ENCODE data around the gene ID2. TPM values are rescaled to one million over a fixed set of nuclear protein-coding genes. Genes with fewer than 3 reads are reported as not detected.

ID2 gene
- total RNA-seq, 2 experiments from 2014 or later: 182 to 193 TPM

DNA sequence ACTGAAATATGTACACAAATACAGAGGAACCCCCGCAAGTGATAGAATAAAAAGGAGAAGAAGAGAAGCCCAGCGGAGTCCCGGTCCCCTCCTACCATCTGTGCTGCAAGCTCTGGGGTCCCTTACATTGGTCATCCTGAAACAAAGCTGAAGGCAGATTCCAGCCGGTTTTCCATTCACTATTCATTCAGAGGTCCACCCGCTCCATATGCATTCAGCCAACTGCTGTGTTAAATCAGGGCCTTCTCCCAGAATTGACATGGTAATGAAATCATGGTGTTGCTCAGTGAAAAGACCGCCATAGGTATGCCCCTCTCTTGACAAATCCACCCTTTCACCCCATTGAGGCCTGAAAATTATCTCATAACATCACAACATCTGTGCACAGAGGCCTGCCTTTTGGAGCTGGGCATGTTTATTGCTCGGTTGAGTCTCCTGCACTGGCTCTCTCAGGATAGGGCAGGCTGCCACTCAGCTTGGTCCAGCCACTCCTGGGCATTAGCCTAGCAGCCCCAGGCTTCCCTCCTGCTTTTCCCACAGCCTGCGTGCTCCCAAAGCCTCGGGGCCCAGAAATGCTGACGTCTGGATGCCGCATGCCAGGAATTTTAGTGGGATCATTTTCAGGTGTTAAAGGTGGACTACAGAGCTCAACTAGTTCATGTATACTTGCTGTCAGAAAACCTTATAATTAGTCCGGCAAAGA, 39.3 kb upstream of the ID2 start:
- intact Hi-C loops (cut with micrococcal nuclease): no loop called here
- H3K4me1 Mint-ChIP-seq (ENCODE audit: low read depth): no peaks in the 10 kb centered on the region
- no peak overlapping the region for H3K4me3 Mint-ChIP-seq
- CTCF ChIA-PET: interaction anchor here (0.9 kb wide), 1 partner anchor 24 kb away, joined by 3 read pairs; no protein-coding TSS in a partner anchor
- no peaks in the 10 kb centered on the region for H3K36me3 Mint-ChIP-seq
- DNase-seq: no peak
- no peaks in the 10 kb centered on the region for H3K27me3 Mint-ChIP-seq
- no peak overlapping the region for H3K27ac Mint-ChIP-seq
- POLR2A ChIA-PET: interaction anchor here (1.3 kb wide), 1 partner anchor 26 kb away, joined by 3 read pairs; no protein-coding TSS in a partner anchor
- H3K9me3 Mint-ChIP-seq: no peaks in the 10 kb centered on the region

DNA sequence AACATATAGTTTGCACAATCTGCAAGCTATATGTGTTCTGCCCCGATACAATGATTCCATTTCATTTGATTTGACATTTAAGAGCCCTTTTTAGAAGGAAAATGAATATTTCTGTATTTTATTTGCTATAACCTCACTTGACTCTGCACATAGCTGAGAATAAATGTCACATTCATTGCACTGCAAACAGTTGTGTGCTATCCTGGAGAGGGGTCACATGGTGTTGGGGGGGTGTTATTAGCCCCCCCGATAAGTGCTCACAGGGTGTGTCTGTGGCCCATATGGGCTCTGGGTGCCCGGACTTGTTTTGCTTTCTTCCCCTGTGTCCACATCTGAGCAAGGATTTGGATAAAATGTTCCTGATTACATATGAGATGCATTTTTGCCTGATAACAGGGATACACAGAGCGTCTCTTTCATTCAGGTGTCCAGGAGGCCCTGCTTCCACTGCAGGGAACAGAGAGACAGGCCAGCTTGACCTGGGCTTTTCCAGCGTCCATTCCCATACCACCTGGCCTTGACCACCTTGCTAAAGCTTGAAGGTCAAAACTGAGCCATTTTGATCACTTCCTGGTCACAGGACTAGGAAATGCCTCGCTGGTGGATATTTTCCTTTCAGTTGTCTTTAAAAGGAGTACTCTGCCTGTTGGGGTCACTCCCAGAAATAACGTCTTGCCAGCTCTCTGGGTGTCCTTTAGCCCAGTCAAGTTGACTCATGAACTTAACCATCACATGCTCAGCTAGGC, 38.4 kb upstream of the ID2 start:
- ChIA-PET CTCF (interaction anchor here (0.9 kb wide), 1 partner anchor 23 kb away, joined by 3 read pairs; no protein-coding TSS in a partner anchor), POLR2A (interaction anchor here (1.3 kb wide), 1 partner anchor 27 kb away, joined by 3 read pairs; no protein-coding TSS in a partner anchor)
- no peak for DNase-seq
- intact Hi-C loops (cut with micrococcal nuclease): no loop called here
- Mint-ChIP-seq H3K27me3 (no peaks in the 10 kb centered on the region), H3K4me3 (no peak overlapping the region), H3K9me3 (no peaks in the 10 kb centered on the region), H3K4me1 (ENCODE audit: low read depth) (no peaks in the 10 kb centered on the region), H3K27ac (no peak overlapping the region), H3K36me3 (no peaks in the 10 kb centered on the region)

DNA sequence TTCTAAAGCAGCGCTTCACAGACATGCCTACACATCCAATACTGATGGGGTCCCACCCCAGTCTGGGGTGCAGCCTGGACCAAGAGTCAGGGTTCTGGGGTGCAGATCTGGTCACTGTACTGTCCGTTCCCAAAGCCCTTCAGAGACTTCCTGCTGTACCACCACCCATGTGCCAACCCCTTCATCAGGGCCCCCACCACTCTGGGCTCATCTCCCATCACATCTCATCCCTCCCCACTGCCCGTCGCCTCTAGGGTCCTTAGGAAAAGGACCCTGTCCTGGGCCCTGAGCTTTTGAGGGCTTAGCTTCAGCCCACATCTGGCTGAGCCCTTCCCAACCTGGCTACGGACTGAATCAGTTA, 37.9 kb upstream of the ID2 start:
- Mint-ChIP-seq H3K4me1 (ENCODE audit: low read depth) (no peaks in the 10 kb centered on the region), H3K27me3 (no peaks in the 10 kb centered on the region), H3K36me3 (no peaks in the 10 kb centered on the region), H3K4me3 (no peak overlapping the region), H3K9me3 (no peaks in the 10 kb centered on the region), H3K27ac (no peak overlapping the region)
- intact Hi-C loops (cut with micrococcal nuclease): no loop called here
- CTCF ChIA-PET: no interaction called here
- POLR2A ChIA-PET: no interaction called here
- DNase-seq: no peak

DNA sequence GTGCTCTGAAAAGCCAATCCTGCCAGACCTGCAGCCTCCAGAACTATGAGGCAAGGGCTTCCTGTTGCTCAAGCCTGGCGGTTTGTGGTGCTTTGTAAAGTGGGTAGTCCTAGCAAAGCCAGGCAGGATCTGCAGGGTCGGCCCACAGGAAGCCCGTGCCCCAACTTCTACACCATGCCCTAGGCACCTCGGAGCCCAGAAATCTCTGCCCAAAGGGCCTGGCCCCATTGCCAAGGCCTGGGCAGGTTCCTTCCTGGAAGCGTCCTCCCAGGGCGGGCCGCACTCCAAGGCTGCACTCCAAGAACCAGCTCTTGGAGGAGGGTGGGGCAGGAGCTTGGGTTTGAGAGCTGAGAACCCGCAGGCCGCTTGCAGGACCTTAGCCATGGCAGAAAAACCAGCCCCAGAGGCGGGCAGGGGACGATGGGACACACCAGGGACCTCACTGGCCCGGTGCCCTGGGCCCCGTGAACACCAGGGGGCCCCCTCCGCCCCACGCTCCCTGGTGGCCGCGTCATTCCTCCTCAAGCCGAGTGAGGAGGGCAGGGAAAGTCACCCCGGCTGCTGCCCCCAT, 37.2 kb upstream of the ID2 start:
- Mint-ChIP-seq H3K4me1 (ENCODE audit: low read depth) (no peaks in the 10 kb centered on the region), H3K27me3 (no peaks in the 10 kb centered on the region), H3K36me3 (no peaks in the 10 kb centered on the region), H3K27ac (no peak overlapping the region), H3K9me3 (no peaks in the 10 kb centered on the region), H3K4me3 (no peak overlapping the region)
- DNase-seq: no peak
- ChIA-PET POLR2A (no interaction called here), CTCF (no interaction called here)
- intact Hi-C loops (cut with micrococcal nuclease): no loop called here

DNA sequence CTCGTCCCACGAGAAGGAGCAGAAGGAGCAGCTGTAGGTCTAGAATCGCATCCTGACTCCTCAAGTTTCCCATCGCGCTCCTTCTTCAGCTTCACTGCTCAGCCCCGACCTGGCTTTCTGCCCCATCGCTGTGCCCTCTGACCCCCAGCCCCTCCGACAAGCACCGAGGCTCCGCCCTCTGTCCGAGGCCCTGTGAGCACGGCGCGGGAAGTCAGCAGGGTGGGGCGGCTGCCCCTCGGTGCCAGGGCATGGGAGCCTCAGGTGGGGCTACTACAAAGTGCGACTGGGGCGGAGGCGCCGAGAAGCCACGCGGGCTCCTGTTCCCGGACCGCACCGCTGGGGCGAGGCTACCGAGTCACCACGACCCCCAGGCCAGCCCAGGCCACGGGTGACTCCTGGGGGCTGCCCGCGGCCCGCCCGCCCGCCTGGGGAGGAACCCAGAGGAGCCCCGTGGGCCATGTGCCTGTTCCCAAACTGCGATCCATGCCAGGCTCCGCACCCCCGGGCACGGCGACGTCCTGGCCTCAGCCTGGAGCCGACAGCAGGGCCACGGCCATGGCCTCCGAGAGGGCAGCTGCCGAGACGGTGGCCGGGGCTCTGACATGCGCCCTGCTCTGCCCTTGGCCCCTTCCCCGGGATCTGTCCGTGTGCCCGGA, 36.6 kb upstream of the ID2 start:
- DNase-seq: no peak
- Mint-ChIP-seq H3K4me3 (no peak overlapping the region), H3K27ac (no peak overlapping the region), H3K9me3 (no peaks in the 10 kb centered on the region), H3K4me1 (ENCODE audit: low read depth) (no peaks in the 10 kb centered on the region), H3K27me3 (no peaks in the 10 kb centered on the region), H3K36me3 (no peaks in the 10 kb centered on the region)
- intact Hi-C loops (cut with micrococcal nuclease): no loop called here
- ChIA-PET CTCF (no interaction called here), POLR2A (no interaction called here)

DNA sequence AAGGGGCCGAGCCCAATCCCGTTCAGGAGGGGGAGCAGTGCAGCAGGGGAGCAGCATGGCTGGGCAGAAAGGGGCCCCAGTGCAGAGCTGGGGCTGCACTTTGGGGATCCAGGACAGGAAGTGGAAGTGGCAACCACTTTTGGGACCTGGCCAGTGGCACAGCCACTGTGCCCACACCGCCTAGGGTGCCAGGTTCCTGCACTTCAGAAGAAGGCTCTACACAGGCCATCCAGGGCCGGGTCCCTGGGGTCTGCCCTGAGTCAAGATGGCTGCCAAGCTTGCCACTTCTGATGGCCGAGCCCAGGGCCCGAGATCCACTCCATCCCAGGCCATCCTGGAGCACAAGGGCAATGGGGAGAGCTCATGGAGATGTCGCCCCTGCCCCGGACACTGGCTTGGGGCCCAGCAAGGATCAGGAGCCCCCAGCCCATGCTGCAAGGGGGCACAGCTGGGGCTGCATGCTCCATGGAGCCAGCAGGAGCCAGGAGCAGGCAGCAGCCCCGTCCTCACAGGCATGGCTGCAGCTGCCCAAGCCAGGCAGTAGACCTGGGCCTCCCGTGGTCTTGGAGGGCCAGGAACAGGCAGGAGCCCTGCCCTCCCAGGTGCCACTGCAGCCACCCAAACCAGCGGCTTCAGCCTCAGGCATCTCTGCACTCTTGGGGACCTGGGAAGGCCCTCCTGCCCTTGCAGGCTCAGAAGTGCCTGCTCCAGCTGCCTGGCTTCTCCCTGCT, 35.0 kb upstream of the ID2 start:
- H3K4me1 Mint-ChIP-seq (ENCODE audit: low read depth): no peaks in the 10 kb centered on the region
- no peak for DNase-seq
- ChIA-PET CTCF (no interaction called here), POLR2A (no interaction called here)
- H3K9me3 Mint-ChIP-seq: no peaks in the 10 kb centered on the region
- H3K36me3 Mint-ChIP-seq: no peaks in the 10 kb centered on the region
- no peak overlapping the region for H3K27ac Mint-ChIP-seq
- no peaks in the 10 kb centered on the region for H3K27me3 Mint-ChIP-seq
- H3K4me3 Mint-ChIP-seq: no peak overlapping the region
- intact Hi-C loops (cut with micrococcal nuclease): no loop called here

DNA sequence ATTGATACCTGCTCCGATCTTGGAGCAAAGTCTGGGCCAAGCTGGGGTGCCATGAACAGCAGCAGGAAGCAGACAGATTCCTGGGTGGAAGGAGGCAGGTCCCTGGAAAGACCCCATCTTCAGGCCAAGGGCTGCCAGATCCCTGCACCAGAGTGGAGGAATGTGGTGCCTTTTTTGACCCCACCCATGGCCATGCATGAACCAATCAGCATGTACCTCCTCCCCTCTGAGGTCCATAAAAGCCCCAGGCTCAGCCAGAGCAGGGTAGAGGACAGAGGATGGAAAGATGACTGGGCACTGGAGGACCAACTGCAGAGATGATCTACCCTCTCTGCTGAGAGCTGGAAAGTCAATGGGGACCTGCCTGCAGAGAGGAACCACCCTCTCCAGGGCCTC, 34.4 kb upstream of the ID2 start:
- Mint-ChIP-seq H3K27me3 (no peaks in the 10 kb centered on the region), H3K36me3 (no peaks in the 10 kb centered on the region), H3K4me3 (no peak overlapping the region), H3K4me1 (ENCODE audit: low read depth) (no peaks in the 10 kb centered on the region), H3K9me3 (no peaks in the 10 kb centered on the region), H3K27ac (no peak overlapping the region)
- ChIA-PET CTCF (no interaction called here), POLR2A (no interaction called here)
- DNase-seq: no peak
- intact Hi-C loops (cut with micrococcal nuclease): no loop called here

DNA sequence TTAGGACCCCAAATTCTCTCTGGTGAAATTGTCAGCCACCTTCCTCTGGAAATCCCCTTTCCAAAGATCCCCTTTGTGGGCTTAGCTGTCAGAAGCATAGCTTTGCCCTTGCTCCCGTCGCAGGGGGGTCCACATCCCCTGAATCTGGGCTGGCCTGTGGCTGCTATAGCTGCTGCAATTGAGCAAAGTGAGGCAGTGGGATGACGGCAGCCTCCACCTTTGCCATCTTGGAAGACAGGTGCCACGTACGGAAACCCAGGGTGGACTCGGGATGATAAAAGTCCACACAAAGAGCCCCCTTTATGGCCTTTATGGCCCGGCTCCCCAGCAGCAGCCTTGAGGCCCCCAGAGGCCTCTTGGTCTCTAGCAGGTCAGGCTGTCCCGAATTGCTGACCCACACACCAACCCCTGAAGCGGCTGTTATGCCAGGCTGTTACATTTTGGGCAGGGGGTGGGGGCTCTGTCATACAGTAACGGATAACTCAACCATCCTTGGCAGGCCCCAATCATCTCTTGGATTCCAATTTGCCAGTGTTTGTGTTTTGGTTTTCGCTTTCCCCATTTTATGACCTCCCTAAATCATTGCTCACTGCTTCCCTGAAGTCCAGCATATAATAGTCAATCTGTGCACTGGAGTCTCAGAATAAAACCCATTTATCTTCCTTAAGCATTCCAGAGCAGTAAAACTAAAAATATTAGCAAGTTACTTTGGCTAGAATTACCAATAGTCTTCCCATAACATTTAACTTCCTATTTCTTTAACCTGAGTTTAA, 33.2 kb upstream of the ID2 start:
- ChIA-PET POLR2A (no interaction called here), CTCF (no interaction called here)
- Mint-ChIP-seq H3K36me3 (no peaks in the 10 kb centered on the region), H3K9me3 (no peaks in the 10 kb centered on the region), H3K27ac (no peak overlapping the region), H3K27me3 (no peaks in the 10 kb centered on the region), H3K4me1 (ENCODE audit: low read depth) (no peaks in the 10 kb centered on the region), H3K4me3 (no peak overlapping the region)
- intact Hi-C loops (cut with micrococcal nuclease): no loop called here
- no peak for DNase-seq

DNA sequence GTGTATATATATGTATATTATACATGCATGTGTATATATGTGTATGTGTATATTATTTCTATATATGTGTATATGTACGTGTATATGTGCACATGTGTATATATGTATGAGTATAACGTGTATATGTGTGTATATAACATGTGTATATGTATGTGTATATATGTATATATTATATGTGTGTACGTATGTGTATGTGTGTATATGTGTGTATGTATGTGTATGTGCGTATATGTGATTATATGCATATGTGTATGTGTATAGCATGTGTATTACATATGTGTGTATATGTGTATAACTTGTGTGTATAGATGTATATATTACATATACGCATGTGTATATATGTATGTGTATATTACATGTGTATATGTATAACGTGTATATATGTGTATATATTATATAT, 32.1 kb upstream of the ID2 start:
- no peak for DNase-seq
- CTCF ChIA-PET: no interaction called here
- H3K4me1 Mint-ChIP-seq (ENCODE audit: low read depth): no peaks in the 10 kb centered on the region
- no peaks in the 10 kb centered on the region for H3K27me3 Mint-ChIP-seq
- no peaks in the 10 kb centered on the region for H3K36me3 Mint-ChIP-seq
- H3K4me3 Mint-ChIP-seq: no peak overlapping the region
- intact Hi-C loops (cut with micrococcal nuclease): no loop called here
- no peak overlapping the region for H3K27ac Mint-ChIP-seq
- H3K9me3 Mint-ChIP-seq: no peaks in the 10 kb centered on the region
- POLR2A ChIA-PET: no interaction called here

DNA sequence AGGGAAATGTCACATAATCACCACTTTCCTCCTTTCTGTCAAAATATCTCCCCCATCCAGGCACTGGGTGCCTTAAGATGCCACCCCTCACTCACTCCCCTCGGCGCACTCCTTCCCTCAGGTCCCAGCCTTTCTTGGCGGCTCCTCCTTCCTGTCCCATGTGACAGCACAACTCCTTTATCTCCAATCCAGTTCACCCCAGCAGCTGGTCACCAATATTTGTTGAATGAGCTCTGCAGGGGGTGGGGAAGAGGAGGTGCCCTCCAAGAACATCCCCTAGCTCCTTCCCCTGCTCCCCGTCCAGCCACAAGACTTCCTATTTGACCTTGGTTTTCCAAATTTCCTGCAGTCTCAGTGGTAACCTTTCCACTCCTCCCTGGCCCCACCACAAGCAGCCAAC, 31.6 kb upstream of the ID2 start:
- Mint-ChIP-seq H3K27ac (no peak overlapping the region), H3K36me3 (no peaks in the 10 kb centered on the region)
- CTCF ChIA-PET: no interaction called here

DNA sequence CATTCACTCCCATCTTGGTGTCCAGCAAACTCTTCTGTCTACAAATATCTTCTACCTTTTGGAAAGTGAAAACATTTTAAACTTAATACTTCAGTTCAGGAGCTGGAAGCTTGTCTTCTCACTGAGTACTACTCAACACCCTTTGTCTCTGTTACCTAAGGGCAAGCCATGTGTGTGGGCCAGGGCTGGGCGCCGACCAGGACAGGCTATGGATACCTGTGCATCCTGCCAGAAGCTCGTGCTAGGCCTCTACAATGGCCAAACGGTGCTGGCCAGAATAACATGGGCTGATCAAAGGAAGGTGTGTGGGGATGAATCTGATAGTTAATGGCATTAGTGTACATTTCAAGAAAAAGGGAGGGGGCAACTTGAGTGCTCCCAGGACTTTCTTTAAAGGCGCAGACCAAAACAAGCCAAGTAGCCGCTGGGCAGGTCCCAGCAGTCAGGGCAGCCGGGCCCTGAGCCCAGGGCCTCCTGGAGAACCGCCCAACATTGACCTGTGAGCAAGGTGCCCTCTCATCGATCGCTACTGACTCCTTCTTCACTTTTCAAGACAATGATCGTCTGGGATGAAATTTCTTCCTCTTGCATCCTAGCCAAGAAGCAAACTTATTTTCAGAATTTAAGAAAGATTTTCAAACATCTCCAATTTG, 29.0 kb upstream of the ID2 start:
- POLR2A ChIA-PET: no interaction called here
- Mint-ChIP-seq H3K36me3 (no peaks in the 10 kb centered on the region), H3K4me1 (ENCODE audit: low read depth) (peaks cover 10% of the 10 kb centered on the region), H3K27me3 (peaks cover 7% of the 10 kb centered on the region), H3K4me3 (no peak overlapping the region), H3K9me3 (no peaks in the 10 kb centered on the region), H3K27ac (no peak overlapping the region)
- CTCF ChIA-PET: no interaction called here
- DNase-seq: no peak
- intact Hi-C loops (cut with micrococcal nuclease): no loop called here

More for the DNA sequence above, 31.6 kb upstream of the ID2 start:
- Mint-ChIP-seq H3K27me3 (no peaks in the 10 kb centered on the region), H3K9me3 (no peaks in the 10 kb centered on the region), H3K4me1 (ENCODE audit: low read depth) (no peaks in the 10 kb centered on the region), H3K4me3 (no peak overlapping the region)
- no peak for DNase-seq
- intact Hi-C loops (cut with micrococcal nuclease): no loop called here
- POLR2A ChIA-PET: no interaction called here
